GM10847 (cell line): Measurements from ENCODE around the gene PLXDC2.

Experiments
- POLR2A ChIP-seq: IDR thresholded peaks from 2 replicates; pipeline ENCODE4 v1.6.1; 2011; ENCODE audit not compliant: insufficient read length; ENCODE audit errors: extremely low read depth

The PLXDC2 gene

DNA sequence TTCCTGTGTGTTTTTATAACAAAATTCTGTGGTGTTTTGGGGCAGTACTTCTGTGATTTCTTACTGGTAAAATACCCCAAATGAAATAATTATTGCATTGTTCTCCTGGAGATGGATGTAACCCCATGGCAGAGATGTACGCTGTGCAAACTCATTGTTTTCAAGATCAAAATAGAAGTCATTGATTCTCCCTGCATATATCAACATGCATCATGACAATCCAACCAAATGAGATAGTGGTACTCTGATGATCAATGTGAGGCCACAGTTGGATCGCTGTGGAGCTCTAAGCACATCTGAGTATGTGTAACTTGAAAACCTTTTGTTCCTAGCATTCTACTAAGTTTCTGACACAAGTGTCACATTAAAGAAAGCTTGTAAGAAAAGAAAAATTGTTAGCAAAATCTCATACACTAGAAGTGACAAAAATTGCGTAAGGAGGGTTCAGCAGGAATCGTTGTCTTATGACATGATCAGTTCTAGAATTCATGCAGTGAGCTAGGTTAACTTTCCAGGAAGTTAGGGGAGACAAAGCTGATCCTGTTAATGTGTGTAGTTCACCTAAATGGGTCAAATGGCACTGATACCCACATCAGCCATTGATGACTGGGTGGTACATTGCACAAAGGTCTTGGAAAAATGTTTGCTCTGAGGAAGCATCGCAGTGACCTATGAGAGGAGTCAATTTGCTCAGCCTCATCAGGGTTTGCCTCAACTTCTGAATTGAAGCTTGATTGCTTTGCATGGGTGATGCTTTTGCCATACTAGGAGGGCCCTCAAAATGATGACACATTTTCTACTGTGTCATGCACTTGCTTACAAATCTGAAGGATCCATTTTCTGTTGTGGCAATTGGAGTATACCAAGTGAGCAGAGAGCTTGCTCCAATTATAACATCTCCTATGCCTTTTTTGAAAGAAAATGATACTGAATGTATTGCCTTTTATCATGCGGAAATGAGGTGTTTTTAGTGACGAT lies 145.1 kb downstream of the PLXDC2 start:
- no peak for TF ChIP-seq POLR2A

DNA sequence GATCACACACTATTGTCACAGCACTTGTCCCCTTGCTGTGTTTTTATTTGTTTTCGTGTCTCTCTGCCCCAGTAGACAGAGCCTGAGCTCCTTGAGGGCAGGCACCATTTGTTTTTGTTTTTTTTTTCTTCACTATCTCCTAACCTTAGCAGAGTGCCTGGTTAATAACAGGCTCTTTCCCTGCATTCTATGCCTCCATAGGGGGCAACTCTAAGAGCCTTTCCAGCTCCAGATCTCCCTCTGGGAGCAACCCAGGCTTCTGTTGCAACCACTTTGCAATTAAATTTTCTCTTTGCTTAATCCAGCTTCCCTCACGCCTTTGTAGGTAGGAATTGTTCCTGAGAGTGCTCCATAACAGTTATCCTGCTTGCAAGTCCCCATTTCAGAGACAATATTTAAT lies 148.4 kb downstream of the PLXDC2 start:
- no peak for TF ChIP-seq POLR2A

DNA sequence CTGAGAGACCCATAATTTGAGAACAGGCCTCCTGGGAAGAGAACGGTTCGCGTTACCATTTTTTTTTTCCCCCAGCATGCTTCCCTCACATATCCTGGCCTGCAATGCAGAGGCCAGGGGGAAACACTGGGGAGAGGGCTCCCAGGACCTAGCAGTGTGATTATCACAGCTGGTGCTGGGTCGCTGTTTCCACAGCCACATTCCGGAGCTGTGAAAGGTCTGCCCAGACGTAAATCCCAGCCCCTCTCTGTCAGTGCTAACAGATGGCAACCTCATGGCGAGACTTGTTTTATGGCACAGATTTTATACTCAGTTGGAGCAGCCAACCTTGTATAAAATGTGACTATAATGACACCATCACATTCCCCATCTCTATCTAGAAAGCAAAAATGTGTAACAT lies 150.5 kb downstream of the PLXDC2 start:
- TF ChIP-seq POLR2A, result no peak

DNA sequence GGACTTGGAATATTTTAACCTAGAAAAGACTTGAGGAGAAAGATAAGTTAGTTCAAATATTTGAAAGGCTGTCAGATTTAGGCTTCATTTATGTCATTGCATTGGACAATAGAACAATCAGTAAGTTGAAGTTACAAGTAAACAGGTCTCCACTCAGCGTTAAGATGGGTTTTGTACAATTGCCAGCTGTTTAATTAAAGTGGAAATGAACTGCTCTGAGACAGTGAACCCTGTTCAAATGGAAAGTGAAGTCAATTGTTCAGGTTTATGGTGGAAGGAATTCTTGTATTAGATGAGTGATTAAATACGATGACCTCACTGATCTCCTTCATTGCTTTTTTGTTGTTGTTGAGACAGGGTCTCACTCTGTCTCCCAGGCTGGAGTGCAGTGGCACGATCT lies 151.7 kb downstream of the PLXDC2 start:
- TF ChIP-seq POLR2A, result no peak

DNA sequence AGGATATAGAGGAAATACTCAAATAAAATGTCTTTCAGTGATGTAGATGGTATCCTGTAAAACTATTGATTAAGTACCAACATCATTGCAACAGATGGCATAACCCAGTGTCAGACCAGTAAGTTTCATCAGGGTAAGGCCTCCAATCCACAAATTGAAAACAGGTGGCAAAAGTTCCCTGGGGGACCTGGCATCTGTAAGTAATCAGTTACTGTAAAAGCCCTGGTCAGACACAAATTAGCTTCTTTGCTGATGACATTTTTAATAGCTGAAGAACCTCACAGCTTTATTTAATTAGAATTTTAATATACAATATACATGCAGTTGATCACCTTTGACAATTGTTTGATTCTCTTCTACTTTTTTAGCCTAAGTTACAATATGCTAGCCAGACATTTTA lies 152.5 kb downstream of the PLXDC2 start:
- no peak for TF ChIP-seq POLR2A

DNA sequence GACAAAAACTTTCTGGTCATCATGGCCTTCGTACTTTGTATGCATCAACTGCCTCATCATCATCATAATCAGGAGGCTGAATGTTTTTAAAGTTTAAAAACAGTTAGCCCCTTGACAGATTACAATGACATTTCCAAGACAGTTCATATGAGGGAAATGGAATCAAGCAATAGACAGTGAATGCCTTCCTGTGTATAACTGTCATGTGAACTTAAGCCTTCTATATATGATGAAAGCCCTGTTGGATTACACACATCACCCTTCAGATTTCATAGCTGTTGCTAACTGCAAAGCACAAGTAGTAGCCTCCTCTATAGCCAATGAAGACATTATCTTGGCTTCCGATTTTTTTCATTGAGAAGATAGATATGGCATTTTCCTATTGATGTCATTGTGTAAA lies 154.0 kb downstream of the PLXDC2 start:
- no peak for TF ChIP-seq POLR2A

DNA sequence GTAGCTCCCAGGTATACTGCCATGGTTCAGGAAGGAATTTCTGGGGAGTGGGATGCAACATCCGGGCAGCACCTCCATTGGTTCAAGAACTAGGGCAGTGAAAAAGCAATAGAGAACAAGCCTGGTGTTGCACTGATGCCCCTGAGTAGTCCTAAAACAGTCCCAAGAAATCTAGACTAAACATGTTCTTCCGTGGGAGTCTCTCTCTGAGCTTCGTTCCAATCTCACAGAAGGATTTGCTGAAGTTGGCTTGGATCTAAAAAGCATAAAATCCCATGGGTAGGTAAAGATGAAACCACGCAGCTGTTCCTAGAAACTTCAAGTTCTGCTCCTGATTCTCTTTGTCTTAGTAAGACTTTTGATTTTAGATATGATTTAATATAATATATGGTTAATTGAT lies 154.5 kb downstream of the PLXDC2 start:
- TF ChIP-seq POLR2A, result no peak

DNA sequence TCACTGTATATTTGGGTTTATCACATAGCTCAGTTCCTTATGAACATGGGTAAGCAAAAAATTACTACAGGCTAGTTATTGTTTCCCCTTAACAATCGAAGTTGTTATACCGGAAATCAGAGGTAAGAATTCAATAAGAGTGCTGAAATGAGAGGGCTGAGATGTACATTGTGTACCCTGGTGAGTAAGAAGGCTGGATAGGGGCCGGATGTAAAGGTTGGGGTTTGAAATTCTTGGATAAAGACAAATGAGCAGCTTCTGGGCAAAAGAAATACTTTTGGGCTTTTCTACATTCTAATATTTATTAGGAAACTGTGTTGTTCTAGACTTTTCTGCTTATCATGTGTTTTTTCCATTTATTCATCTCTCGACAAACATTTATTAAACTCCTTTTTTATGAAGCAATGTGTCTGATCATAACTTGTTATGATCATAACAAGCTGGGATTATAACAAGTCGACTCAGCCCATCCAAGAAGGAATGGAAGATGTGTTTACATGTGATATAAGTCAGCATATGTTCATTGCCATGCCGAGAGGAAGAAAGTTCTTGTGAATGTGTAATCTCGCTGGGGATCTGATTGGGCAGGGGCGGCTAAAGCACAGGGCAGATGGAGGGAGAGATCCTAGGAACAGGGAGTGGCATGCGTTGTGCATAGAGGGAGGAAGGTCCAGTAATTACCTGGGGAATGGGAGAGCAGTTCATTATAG lies 155.3 kb downstream of the PLXDC2 start:
- TF ChIP-seq POLR2A, result no peak

DNA sequence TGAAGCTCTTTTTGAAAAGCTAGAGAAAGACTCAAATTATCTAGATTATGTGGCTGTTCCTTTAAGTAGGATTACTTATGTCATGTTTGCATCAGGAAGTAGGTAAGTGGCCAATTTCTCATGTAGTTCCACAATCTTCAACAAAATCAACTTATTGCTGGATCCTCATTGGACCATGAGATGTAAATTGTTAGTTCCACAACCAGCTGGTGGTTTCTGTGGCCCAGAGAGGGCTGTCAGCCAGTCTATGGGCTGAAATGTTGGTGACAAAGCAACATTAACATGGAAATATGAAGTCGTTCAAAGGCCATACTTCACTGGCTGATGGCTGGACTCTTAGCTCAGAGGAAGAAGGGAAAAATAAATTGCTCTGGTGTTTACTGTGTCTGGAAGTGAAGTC lies 157.9 kb downstream of the PLXDC2 start:
- no peak for TF ChIP-seq POLR2A

DNA sequence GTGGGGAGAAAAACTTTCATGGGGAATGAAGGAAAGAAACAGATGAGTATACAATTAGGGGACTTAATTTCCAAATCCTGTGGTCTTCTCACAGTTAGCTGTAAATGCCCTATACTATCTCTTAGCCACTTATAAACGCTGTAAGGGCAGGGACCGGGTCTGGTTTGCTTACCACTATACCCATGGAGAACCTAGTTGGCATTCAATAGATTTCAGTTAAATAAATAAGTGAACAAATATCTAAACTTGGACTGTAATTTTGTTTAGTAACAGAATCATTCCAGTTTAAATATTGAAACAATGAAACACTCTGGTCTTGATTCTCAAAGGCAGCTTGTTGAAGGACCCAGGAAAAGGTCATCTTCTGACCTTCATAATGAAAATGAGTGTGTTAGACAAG lies 158.3 kb downstream of the PLXDC2 start:
- no peak for TF ChIP-seq POLR2A

DNA sequence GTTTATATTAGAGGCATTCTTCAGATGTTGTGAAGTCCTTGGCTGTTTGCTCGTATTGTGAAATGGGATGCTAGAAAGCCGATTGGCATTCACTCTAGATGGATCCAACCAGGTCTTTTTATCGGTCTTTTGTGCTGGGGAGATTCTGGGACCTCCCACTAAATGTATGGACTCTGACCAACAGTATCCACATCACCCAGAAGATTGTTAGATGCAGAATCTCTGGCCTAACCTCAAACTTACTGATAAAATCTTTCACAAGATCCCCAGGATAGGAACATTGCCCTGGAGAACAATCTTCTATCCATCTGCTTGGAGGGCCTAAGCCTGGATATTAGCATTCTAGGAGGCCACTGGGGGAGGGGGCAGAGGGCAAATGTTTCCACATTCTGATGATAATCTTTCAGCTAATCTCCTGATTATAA lies 160.9 kb downstream of the PLXDC2 start:
- no peak for TF ChIP-seq POLR2A

DNA sequence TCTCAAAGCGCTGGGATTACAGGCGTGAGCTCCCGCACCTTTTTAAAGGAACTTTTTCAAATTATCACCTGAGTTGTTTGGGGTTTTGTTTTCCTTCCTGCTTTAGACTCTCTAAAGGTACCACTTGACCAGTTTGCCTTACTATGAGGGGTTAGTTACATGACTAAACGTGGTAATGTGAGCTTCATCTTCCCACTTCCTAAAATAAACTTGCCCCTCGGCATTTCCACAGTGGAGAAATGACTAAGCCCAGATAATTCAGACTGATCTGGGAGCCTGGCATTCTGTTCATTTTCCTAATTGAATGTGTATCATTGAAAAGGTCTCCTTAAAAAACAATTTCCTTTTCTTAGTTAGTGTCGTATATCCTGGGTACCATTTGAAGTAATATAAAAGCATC lies 163.4 kb downstream of the PLXDC2 start:
- no peak for TF ChIP-seq POLR2A

DNA sequence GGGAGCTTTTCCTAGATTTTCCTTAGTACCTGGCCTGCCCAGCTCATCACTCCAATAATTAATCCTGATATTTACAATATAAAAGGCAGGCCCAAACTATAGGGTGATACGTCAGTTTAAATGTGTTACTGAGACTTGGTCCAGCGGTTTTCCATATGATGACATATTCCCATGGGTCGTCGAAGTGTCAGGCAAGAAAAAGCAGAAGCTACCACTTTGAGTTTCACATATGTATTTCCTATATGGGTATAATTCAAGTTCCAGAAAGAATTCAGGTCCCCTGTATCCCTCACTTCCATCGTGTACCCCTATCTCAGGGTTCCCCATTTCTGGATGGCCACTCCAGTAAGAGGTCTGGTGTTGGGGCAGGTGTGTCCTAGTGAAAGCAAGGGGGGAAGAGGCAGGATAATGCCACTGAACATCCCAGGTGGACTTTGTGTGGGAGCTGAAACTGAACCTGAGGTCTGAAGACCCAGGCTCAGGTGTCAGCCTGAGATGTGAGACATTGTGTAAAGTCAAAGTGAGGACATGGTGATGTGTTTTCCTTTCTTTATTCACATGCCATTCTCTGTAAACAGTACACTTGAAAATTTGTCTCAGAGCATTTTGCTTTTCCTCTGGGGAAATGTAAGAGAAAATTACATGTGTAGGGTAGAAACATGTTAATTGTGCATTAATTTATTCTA lies 167.8 kb downstream of the PLXDC2 start:
- TF ChIP-seq POLR2A, result no peak

DNA sequence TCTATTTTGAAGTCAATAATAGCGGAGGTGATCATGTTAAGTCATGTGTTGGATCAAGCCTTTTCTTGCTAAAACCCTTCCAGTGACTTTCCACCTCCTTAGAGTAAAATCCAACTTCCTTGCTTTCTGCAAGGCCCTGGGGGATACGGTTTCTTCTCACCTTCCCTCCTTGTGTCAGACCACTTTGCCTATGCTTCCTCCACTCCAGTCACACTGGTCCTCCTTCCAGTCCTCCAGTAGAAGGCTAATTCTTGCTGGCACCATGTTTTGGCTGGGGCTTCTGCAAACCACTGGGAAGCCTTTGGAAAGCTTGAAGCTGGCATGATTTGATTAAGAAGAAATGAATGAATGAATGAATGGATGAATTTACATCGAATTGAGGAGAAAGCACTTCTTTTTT lies 169.5 kb downstream of the PLXDC2 start:
- TF ChIP-seq POLR2A, result no peak

DNA sequence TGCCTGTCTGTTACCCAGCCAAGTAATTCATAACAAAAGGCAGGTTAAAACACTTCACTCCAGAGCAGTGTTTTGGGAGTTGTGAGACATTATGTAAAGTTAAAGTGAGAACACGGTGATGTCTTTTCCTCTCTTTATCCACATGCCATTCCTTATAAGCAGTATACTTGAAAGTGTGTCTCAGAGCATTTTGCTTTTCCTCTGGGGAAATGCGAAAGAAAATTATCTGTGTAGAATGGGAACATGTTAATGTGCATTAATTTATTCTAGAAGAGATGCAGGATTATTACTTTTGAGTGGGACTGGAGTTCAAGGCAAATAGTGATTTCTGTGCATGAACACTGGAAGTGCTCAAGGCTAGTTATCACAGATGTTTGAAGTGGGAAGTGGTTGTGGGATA lies 170.4 kb downstream of the PLXDC2 start:
- no peak for TF ChIP-seq POLR2A

DNA sequence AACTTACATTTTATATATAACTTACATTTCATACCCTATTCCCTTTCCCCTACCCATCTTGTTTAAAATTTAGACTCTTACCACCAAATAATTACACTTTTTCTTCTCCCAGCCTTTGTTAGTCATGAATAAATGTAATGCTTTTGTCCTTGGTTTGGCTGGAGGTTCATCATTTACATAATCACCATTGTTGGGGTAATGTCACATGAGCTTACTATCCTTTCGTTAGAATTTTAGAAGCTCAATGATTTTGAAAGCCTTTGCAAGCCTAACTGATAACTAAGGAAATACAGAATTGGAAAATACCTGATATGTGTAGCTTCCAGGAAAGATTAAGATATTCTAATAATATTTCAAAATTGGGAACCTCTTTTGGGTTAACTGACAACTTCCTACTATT lies 171.7 kb downstream of the PLXDC2 start:
- no peak for TF ChIP-seq POLR2A
